AG09309 (cell line): ENCODE measurements around the gene ZFAND3.

Experiments
- DNase-seq: peaks from one replicate; pipeline ENCODE4 v3.0.0-alpha.2; 2010; ENCODE audit warnings: low read depth
- H3K4me3 ChIP-seq: 2 replicates; pipeline ENCODE4 v1.5.1; 2011; ENCODE audit warnings: mild to moderate bottlenecking, low read depth, low read length, moderate library complexity; ENCODE audit not compliant: control insufficient read depth
- CTCF ChIP-seq: IDR thresholded peaks from 2 replicates; pipeline ENCODE4 v1.5.1; 2011; ENCODE audit warnings: mild to moderate bottlenecking, low read depth, low read length, inconsistent platforms; ENCODE audit not compliant: insufficient read depth, control insufficient read depth; ENCODE audit errors: missing control alignments

ZFAND3 gene

DNA sequence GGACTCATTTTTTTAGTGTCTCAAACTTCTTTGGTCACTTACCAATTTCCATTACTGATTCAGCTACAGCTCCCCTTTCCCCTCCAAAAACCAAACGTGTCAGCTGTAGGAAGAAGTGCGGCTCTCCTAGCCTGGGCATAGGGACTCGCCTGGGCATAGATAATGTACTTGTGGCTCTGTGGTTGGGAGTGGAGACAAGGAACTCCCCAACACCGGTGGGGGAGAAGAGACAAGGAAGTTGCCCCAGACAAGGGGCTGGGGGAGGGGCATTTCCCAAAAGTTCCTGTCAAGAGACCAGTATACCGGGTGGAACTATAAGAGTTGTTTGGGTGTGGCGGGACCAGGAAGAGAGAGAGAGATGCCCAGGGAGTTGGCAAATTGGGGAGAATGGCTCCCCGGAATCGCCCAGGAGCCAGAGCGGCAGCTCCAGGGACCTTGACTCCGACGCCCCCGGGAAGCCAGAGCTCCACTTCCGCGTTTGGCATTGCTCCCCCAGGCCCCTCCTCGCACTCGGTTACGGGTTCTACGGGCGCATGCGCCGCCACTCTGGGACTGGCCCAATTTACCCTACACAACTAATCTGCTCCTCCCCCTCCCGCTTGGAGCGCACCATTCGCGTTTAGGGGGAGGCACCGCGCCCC is 871 bp upstream of the ZFAND3 start:
- peak; percentile 82 for DNase-seq
- no peak for TF ChIP-seq CTCF
- peak overlapping the region; percentile 77 for H3K4me3 ChIP-seq

GRCh38 chr6:37819802-37820717 is 533 bp downstream of the ZFAND3 start:
- no peak for TF ChIP-seq CTCF
- DNase-seq: no peak
- H3K4me3 ChIP-seq: peak overlapping the region; percentile 77

- no peak for DNase-seq
These were observed 1.2 kb downstream of the ZFAND3 start for GRCh38 chr6:37820718-37821079.

GRCh38 chr6:37821446-37821845 is 1.9 kb downstream of the ZFAND3 start:
- DNase-seq: no peak
- H3K4me3 ChIP-seq: no peak overlapping the region
- TF ChIP-seq CTCF: no peak

More at GRCh38 chr6:37820718-37821079, 1.2 kb downstream of the ZFAND3 start:
- peak overlapping the region; percentile 77 for H3K4me3 ChIP-seq
- TF ChIP-seq CTCF: no peak

GRCh38 chr6:37822851-37823682 is 3.5 kb downstream of the ZFAND3 start:
- H3K4me3 ChIP-seq: no peak overlapping the region
- no peak for TF ChIP-seq CTCF
- no peak for DNase-seq

- no peak for TF ChIP-seq CTCF
- DNase-seq: no peak
- no peak overlapping the region for H3K4me3 ChIP-seq
These were observed 4.6 kb downstream of the ZFAND3 start for GRCh38 chr6:37824170-37824569.
